Adrenal gland (tissue), 19 donors: ENCODE data around the gene BCAT1. TPM values are rescaled to one million over a fixed set of nuclear protein-coding genes. Genes with fewer than 3 reads are reported as not detected.

Experiments
- DNase-seq, 7 donors: peaks; one replicate each; pipeline ENCODE4 v3.0.0-alpha.2; 2019 to 2020
- H3K27ac ChIP-seq, 5 donors: fragments of 200-600 bp; sonication (generic) in 4 of 5; 1 replicate in 3 of 5; 2 replicates in 2 of 5; pipeline versions ENCODE4 v1.5.1 to v1.8.0; 2016 to 2020; ENCODE audit warnings: mild to moderate bottlenecking in 1 of 5
- H3K27me3 ChIP-seq: fragments of 200-600 bp; 2 replicates; pipeline ENCODE4 v1.8.0; 2021
- H3K36me3 ChIP-seq, 2 donors: fragments of 200-600 bp; replicated peaks in 1 of 2; 1 replicate in 1 of 2; 2 replicates in 1 of 2; pipeline versions ENCODE4 v1.5.1 to v1.8.0; 2018 to 2022
- H3K4me1 ChIP-seq, 2 donors: fragments of 200-600 bp; replicated peaks in 1 of 2; 1 replicate in 1 of 2; 2 replicates in 1 of 2; pipeline versions ENCODE4 v1.5.1 to v1.8.0; 2018 to 2021
- H3K4me3 ChIP-seq, 4 donors: fragments of 200-600 bp; sonication (generic) in 3 of 4; one replicate each; pipeline ENCODE4 v1.5.1; 2016 to 2018
- H3K9me3 ChIP-seq, 3 donors: fragments of 200-600 bp; sonication (generic) in 1 of 3; replicated peaks in 1 of 3; 1 replicate in 2 of 3; 2 replicates in 1 of 3; pipeline versions ENCODE4 v1.5.1 to v1.8.0; 2016 to 2021
- CTCF ChIP-seq, 6 experiments: fragments of 450-650 bp in 4 of 6; fragments of 200-600 bp in 2 of 6; sonication (generic) in 1 of 6; IDR thresholded peaks; 1 replicate in 5 of 6; 2 replicates in 1 of 6; pipeline versions ENCODE4 v1.5.1 to v1.8.0; 2016 to 2021; ENCODE audit warnings: antibody characterized with exemption in 6 of 6, mild to moderate bottlenecking in 2 of 6, moderate library complexity in 1 of 6
- POLR2A ChIP-seq, 2 donors: fragments of 450-650 bp; IDR thresholded peaks; one replicate each; pipeline ENCODE4 v1.6.1; 2017; ENCODE audit warnings: antibody characterized with exemption in 2 of 2, mild to moderate bottlenecking in 2 of 2, moderate library complexity in 1 of 2
- WGBS, 4 donors: extraction: QIAGEN DNeasy Blood & Tissue Kit in 2 of 4; methylation state at CpG; one replicate each; pipeline versions ENCODE4 v1.1.5 to v1.1.7; 2013 to 2017; 5-methylcytosine and 5-hydroxymethylcytosine counted together
- intact Hi-C, 2 donors: fragments of 100-400 bp; cut with DNase I; formaldehyde crosslinking; loops; one replicate each; pipeline versions ENCODE4 v1.14.1 to v1.15.0; 2022 to 2023
- long read RNA-seq, 10 donors: library from polyadenylated mRNA in 3 of 10; unstranded in 2 of 10; stranded (forward) in 1 of 10; transcript quantifications; one replicate each; pipeline ENCODE4 v2.0.0 and lab custom pipeline, GENCODE V29; 2021 to 2026
- polyA plus RNA-seq, 3 donors: library from polyadenylated mRNA; stranded (reverse); fragments of 200-250 nt in 2 of 3; fragments of 350-450 nt in 1 of 3; fragmentation: Illumina TruSeq in 1 of 3; extraction: RNeasy Lipid Tissue Mini Kit (QIAGEN cat#74804) in 1 of 3; gene quantifications; one replicate each; pipeline ENCODE4 v1.2.3, GENCODE V29; 2013 to 2014
- total RNA-seq, 9 donors: library from RNA; depleted of rRNA in 4 of 9; stranded (reverse); fragments of >200 nt in 4 of 9; fragments of 120-200 nt in 1 of 9; fragmentation: NEBNext Ultra II Directional in 1 of 9; extraction: Animal tissue kit (Norgen Biotek cat#: 25700) in 1 of 9; gene quantifications; one replicate each; pipeline versions ENCODE4 v1.1.0 to v1.2.4, GENCODE V29; 2013 to 2023
- donor health status: healthy with polysubstance abuse.
- donor health status: Bipolar disorder and iron deficiency.
- donor health status: DM: yes; HTN: yes; CAD: no.
- donor health status: DM: no; HTN: no; CAD: no.
- donor health status: DM: no; HTN: no; CAD: no.
- donor health status: DM: yes; HTN: yes; CAD: no.

Gene BCAT1, protein sequence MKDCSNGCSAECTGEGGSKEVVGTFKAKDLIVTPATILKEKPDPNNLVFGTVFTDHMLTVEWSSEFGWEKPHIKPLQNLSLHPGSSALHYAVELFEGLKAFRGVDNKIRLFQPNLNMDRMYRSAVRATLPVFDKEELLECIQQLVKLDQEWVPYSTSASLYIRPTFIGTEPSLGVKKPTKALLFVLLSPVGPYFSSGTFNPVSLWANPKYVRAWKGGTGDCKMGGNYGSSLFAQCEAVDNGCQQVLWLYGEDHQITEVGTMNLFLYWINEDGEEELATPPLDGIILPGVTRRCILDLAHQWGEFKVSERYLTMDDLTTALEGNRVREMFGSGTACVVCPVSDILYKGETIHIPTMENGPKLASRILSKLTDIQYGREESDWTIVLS
- 10 to 100 TPM in 8 of 9 donors, 1 to 10 TPM in 1; 9.4 to 41.5 (median 24.8) TPM for total RNA-seq
- 1 to 10 TPM; 2.1 to 7.9 (median 6.2) TPM for polyA plus RNA-seq
- long read RNA-seq, donor 1, partial matches to known transcripts = 0 of 1 reads
- long read RNA-seq, donor 1, other reads (novel, unspliced or antisense) = 0 of 1 reads
- long read RNA-seq, donor 2, partial matches to known transcripts = 0 of 1 reads
- long read RNA-seq, donor 2, other reads (novel, unspliced or antisense) = 0 of 1 reads
- long read RNA-seq, donor 3, full-length matches to known transcripts = 3 of 3 reads
- long read RNA-seq, donor 3, partial matches to known transcripts = 0 of 3 reads
- long read RNA-seq, donor 3, other reads (novel, unspliced or antisense) = 0 of 3 reads
- long read RNA-seq, donor 4, partial matches to known transcripts = 0 of 1 reads
- long read RNA-seq, donor 4, other reads (novel, unspliced or antisense) = 1 of 1 reads
- long read RNA-seq, donor 5, full-length matches to known transcripts = 3 of 4 reads
- long read RNA-seq, donor 5, partial matches to known transcripts = 0 of 4 reads
- long read RNA-seq, donor 5, other reads (novel, unspliced or antisense) = 1 of 4 reads
- long read RNA-seq, donor 6 = 0 reads
- long read RNA-seq, donor 7 = 0 reads
- long read RNA-seq, donor 8, full-length matches to known transcripts = 6 of 6 reads
- long read RNA-seq, donor 8, partial matches to known transcripts = 0 of 6 reads
- long read RNA-seq, donor 8, other reads (novel, unspliced or antisense) = 0 of 6 reads
- long read RNA-seq, donor 9, full-length matches to known transcripts = 4 of 4 reads
- long read RNA-seq, donor 9, partial matches to known transcripts = 0 of 4 reads
- long read RNA-seq, donor 9, other reads (novel, unspliced or antisense) = 0 of 4 reads
- long read RNA-seq, donor 10, full-length matches to known transcripts = 2 of 2 reads
- long read RNA-seq, donor 10, partial matches to known transcripts = 0 of 2 reads
- long read RNA-seq, donor 10, other reads (novel, unspliced or antisense) = 0 of 2 reads

DNA sequence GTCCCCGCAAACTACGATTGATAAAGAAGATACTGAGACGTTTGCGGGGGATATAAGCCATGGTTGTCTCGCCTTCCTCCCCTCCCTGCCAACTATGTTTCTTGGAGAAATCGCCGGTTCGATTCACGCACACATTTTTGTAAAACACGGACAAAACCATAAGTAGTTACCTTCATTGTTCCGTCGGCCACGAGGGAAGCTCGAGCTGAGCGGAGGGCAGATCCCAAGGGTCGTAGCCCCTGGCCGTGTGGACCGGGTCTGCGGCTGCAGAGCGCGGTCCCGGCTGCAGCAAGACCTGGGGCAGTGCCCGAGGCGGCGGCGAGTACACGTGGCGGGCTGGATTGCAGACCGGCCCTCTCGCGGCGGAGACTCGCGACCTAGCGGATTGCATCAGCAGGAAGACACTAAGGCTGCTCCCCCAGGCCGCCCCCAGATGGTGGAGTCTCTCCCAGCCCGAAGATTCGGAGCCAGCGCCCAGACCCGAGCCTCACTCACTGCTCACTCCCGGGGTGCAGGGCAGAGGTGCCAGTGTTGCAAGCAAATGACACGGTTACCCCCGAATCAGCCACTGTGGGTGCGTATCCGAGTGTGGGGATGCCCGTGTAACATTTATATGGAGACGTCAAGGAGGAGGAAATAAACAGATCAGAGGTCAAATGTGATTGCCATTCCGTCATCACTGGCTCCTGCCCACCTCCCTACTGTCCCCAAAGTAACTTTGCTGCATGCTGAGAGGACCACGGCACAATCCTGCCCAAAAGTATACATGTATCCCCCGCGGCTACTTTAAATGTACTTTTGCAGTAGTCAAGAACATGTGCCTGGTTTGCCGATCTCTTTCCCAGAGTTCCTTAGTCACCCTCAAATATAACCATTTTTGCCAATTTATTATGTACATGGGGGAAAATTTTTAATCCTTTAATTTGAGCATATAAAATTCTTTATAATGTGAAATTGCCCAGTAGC, at the start of gene BCAT1:
Gene BCAT1 (minus strand): TSS at position 345 of the 966 bp plus-strand sequence. CDS start 169 bp downstream, at position 176.
- H3K36me3 ChIP-seq = no peaks in the 10 kb centered on the region
- no peaks in the 10 kb centered on the region for H3K27me3 ChIP-seq
- H3K9me3 ChIP-seq = no peaks in the 10 kb centered on the region
- peak; percentile 60 to 72 (median 67) for DNase-seq
- TF ChIP-seq CTCF (IDR thresholded peaks at IDR 0.05) (peak in 1 of 6 experiments; percentile 7), POLR2A (IDR thresholded peaks at IDR 0.05) (peak in 1 of 2 donors; percentile 21)
- WGBS, 4 donors = 6 to 13% (median 8%) methylated on average over 19 to 52 of the region's 52 CpGs
- H3K4me3 ChIP-seq = peak within 1 kb of the TSS; percentile 39 to 72 (median 56)
- intact Hi-C loops = no loop called here
- H3K27ac ChIP-seq = peak within 1 kb of the TSS in 2 of 5 donors; percentile 38 to 64
- peaks cover 0 to 15% of the 10 kb centered on the region in 2 donors for H3K4me1 ChIP-seq

GRCh38 chr12:24997970-24998582, 49.2 kb upstream of the BCAT1 start:
- Histone ChIP-seq H3K4me3 (no peak overlapping the region), H3K36me3 (no peaks in the 10 kb centered on the region), H3K27me3 (no peaks in the 10 kb centered on the region), H3K27ac (no peak overlapping the region), H3K9me3 (no peaks in the 10 kb centered on the region), H3K4me1 (peaks cover 0 to 10% of the 10 kb centered on the region in 2 donors)
- intact Hi-C loops = no loop called here
- 22 to 35% (median 25%) methylated on average over 4 of the region's 4 CpGs for WGBS, 4 donors
- no peak for DNase-seq
- TF ChIP-seq POLR2A (IDR thresholded peaks at IDR 0.05) = no peak
- no peak for TF ChIP-seq CTCF (IDR thresholded peaks at IDR 0.05)

GRCh38 chr12:24997496-24997895, 48.6 kb upstream of the BCAT1 start:
- Histone ChIP-seq H3K4me3 (no peak overlapping the region), H3K27ac (no peak overlapping the region), H3K4me1 (peaks cover 0 to 10% of the 10 kb centered on the region in 2 donors), H3K27me3 (no peaks in the 10 kb centered on the region), H3K9me3 (no peaks in the 10 kb centered on the region), H3K36me3 (no peaks in the 10 kb centered on the region)
- 84 to 89% (median 87%) methylated on average over 6 of the region's 6 CpGs for WGBS, 4 donors
- no peak for DNase-seq
- TF ChIP-seq CTCF (IDR thresholded peaks at IDR 0.05) (no peak), POLR2A (IDR thresholded peaks at IDR 0.05) (no peak)
- intact Hi-C loops = no loop called here
